Activated B cell treated with CpG ODN at 0.5 μM for 24 hours (primary cell): Measurements from ENCODE around the gene KDM4D. TPM values are rescaled to one million over a fixed set of nuclear protein-coding genes. Genes with fewer than 3 reads are reported as not detected.
"Not testable (repeated sequence)": the region's sequence is repeated elsewhere in the genome, so short reads cannot be mapped to it uniquely, and the experiment has no call there.

ENCODE experiments used
- ATAC-seq: fragments of 200-7000 bp; cut with Tn5 transposase; one replicate; pipeline ENCODE4 v1.10.0; 2021; ENCODE audit warnings: low read depth, mild to moderate bottlenecking, moderate library complexity
- CTCF ChIA-PET: fragments of 350-600 bp; sonication (Branson Sonifier 250); formaldehyde crosslinking; loops from one replicate; lab custom pipeline; 2021; ENCODE audit warnings: antibody characterized with exemption; lab: Charles Lee
- POLR2A ChIA-PET: fragments of 350-600 bp; sonication (Branson Sonifier 250); formaldehyde crosslinking; loops from one replicate; lab custom pipeline; 2021; ENCODE audit warnings: antibody characterized with exemption; lab: Charles Lee
- DNase-seq: peaks from one replicate; pipeline ENCODE4 v3.0.0; 2022
- H3K27ac Mint-ChIP-seq: one replicate; pipeline ENCODE4 v1.8.0; 2020; ENCODE audit warnings: mixed read lengths
- H3K27me3 Mint-ChIP-seq: one replicate; pipeline ENCODE4 v1.8.0; 2021; ENCODE audit warnings: mixed read lengths
- H3K36me3 Mint-ChIP-seq: one replicate; pipeline ENCODE4 v1.8.0; 2021; ENCODE audit warnings: low read depth, mixed read lengths
- H3K4me1 Mint-ChIP-seq: one replicate; pipeline ENCODE4 v1.8.0; 2021; ENCODE audit warnings: mixed read lengths
- H3K4me3 Mint-ChIP-seq: one replicate; pipeline ENCODE4 v1.8.0; 2020; ENCODE audit warnings: mild to moderate bottlenecking, mixed read lengths
- H3K9me3 Mint-ChIP-seq: one replicate; pipeline ENCODE4 v1.8.0; 2020; ENCODE audit warnings: mixed read lengths
- intact Hi-C: fragments of 100-400 bp; cut with micrococcal nuclease; formaldehyde crosslinking; loops from one replicate; pipeline ENCODE4 v1.15.1; 2024
- total RNA-seq: library from RNA; stranded (reverse); gene quantifications from 2 replicates; pipeline ENCODE4 v1.2.3, GENCODE V29; 2022
- TF ChIP-seq, protein P1 (sequence below): fragments of 200-600 bp; IDR thresholded peaks from one replicate; pipeline ENCODE4 v1.8.0; 2022; ENCODE audit warnings: antibody characterized with exemption, mild to moderate bottlenecking

Gene KDM4D
- total RNA-seq, 1 donor from 2014 or later: 0.67 TPM

GRCh38 chr11:95005642-95006041 lies 32.1 kb downstream of the KDM4D start:
- ATAC-seq: no peak
- Mint-ChIP-seq H3K4me1 (no peaks in the 10 kb centered on the region), H3K36me3 (no peaks in the 10 kb centered on the region), H3K4me3 (no peak overlapping the region), H3K27me3 (peaks cover 13% of the 10 kb centered on the region), H3K9me3 (no peaks in the 10 kb centered on the region), H3K27ac (no peak overlapping the region)
- POLR2A ChIA-PET: no interaction called here
- CTCF ChIA-PET: no interaction called here
- TF ChIP-seq, protein P1, sequence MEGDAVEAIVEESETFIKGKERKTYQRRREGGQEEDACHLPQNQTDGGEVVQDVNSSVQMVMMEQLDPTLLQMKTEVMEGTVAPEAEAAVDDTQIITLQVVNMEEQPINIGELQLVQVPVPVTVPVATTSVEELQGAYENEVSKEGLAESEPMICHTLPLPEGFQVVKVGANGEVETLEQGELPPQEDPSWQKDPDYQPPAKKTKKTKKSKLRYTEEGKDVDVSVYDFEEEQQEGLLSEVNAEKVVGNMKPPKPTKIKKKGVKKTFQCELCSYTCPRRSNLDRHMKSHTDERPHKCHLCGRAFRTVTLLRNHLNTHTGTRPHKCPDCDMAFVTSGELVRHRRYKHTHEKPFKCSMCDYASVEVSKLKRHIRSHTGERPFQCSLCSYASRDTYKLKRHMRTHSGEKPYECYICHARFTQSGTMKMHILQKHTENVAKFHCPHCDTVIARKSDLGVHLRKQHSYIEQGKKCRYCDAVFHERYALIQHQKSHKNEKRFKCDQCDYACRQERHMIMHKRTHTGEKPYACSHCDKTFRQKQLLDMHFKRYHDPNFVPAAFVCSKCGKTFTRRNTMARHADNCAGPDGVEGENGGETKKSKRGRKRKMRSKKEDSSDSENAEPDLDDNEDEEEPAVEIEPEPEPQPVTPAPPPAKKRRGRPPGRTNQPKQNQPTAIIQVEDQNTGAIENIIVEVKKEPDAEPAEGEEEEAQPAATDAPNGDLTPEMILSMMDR: no peak
- intact Hi-C loops: no loop called here
- DNase-seq: no peak

GRCh38 chr11:95011376-95011775 lies 37.9 kb downstream of the KDM4D start:
- no peaks in the 10 kb centered on the region for H3K4me1 Mint-ChIP-seq
- TF ChIP-seq, protein P1: no peak
- H3K4me3 Mint-ChIP-seq: no peak overlapping the region
- H3K27me3 Mint-ChIP-seq: peaks cover 14% of the 10 kb centered on the region
- no peaks in the 10 kb centered on the region for H3K36me3 Mint-ChIP-seq
- ChIA-PET POLR2A (no interaction called here), CTCF (no interaction called here)
- DNase-seq (no peak), ATAC-seq (no peak)
- no peaks in the 10 kb centered on the region for H3K9me3 Mint-ChIP-seq
- no peak overlapping the region for H3K27ac Mint-ChIP-seq
- intact Hi-C loops: no loop called here

DNA sequence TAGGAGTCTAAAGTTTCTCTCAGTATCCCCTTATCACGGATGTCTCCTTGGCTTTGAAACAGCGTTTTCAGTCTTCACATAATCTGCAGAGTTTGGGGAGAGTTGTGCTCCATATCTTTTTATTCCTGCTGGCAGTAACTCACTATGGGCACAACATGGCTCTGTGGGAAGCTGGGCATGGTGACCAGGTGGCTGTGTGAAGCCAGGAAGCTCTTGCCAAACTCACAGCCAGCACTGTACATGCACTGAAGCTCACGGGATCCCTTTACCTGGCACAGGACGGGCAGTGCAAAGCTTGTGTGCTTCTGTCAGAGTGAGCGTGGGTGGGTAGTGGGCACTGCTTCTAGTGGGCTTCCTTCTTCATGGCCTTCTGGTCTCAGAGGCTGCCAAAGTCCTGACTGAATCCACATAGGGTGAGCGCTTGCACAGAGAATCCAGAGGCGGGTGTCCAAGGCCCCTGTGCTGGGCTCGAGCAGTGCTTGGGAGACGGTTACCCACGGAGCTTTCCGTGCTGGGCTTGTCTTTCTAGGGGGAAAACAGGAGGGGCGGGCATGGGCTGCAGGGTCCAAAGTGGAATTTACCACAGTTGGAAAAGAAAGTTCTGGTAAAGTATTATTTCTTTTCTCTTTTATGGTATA lies 40.8 kb downstream of the KDM4D start:
- no peaks in the 10 kb centered on the region for H3K4me1 Mint-ChIP-seq
- peaks cover 11% of the 10 kb centered on the region for H3K27me3 Mint-ChIP-seq
- intact Hi-C loops: no loop called here
- CTCF ChIA-PET: no interaction called here
- no peak for ATAC-seq
- POLR2A ChIA-PET: no interaction called here
- no peak overlapping the region for H3K4me3 Mint-ChIP-seq
- TF ChIP-seq, protein P1: no peak
- H3K9me3 Mint-ChIP-seq: no peaks in the 10 kb centered on the region
- H3K27ac Mint-ChIP-seq: no peak overlapping the region
- H3K36me3 Mint-ChIP-seq: no peaks in the 10 kb centered on the region
- DNase-seq: no peak

DNA sequence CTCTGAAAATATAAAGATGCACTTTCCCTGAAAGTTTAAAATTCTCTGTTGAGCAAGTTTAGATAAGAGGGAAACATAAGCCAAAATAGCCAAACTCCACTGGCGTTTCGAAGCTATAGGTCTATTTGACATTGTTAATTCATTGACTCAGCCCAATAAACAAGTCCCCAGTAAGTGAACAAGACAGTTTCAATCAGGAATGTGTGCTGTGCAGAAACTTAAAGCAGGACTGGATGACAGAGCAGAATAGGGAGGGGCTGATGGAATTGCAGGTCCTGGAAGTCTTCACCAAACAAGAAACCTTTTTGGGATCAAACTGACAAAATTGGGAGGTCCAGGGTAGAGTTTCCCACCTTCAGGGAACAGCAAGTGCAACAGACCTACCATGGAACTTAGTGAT lies 42.6 kb downstream of the KDM4D start:
- H3K27me3 Mint-ChIP-seq: peaks cover 9% of the 10 kb centered on the region
- H3K4me3 Mint-ChIP-seq: no peak overlapping the region
- TF ChIP-seq, protein P1: no peak
- H3K9me3 Mint-ChIP-seq: no peaks in the 10 kb centered on the region
- H3K36me3 Mint-ChIP-seq: no peaks in the 10 kb centered on the region
- ATAC-seq (no peak), DNase-seq (no peak)
- CTCF ChIA-PET: interaction anchor here (0.7 kb wide), 1 partner anchor 700 kb away, joined by 5 read pairs; no protein-coding TSS in a partner anchor
- POLR2A ChIA-PET: interaction anchor here (0.7 kb wide), 1 partner anchor 773 kb away, joined by 3 read pairs; the partner anchor contains the start of gene FAM76B
- H3K4me1 Mint-ChIP-seq: no peaks in the 10 kb centered on the region
- intact Hi-C loops: no loop called here
- H3K27ac Mint-ChIP-seq: no peak overlapping the region

- CTCF ChIA-PET, ATAC-seq, H3K4me1 Mint-ChIP-seq, H3K27ac Mint-ChIP-seq, H3K36me3 Mint-ChIP-seq, H3K9me3 Mint-ChIP-seq, DNase-seq, H3K4me3 Mint-ChIP-seq, intact Hi-C loops, POLR2A ChIA-PET, H3K27me3 Mint-ChIP-seq: not testable (repeated sequence)
Observed at GRCh38 chr11:95021468-95021867, 48.0 kb downstream of the KDM4D start.
